Measurements from ENCODE around the gene ALDH3B2.
"Not testable (repeated sequence)": the region's sequence is repeated elsewhere in the genome, so short reads cannot be mapped to it uniquely, and the experiment has no call there.

ALDH3B2 gene

DNA sequence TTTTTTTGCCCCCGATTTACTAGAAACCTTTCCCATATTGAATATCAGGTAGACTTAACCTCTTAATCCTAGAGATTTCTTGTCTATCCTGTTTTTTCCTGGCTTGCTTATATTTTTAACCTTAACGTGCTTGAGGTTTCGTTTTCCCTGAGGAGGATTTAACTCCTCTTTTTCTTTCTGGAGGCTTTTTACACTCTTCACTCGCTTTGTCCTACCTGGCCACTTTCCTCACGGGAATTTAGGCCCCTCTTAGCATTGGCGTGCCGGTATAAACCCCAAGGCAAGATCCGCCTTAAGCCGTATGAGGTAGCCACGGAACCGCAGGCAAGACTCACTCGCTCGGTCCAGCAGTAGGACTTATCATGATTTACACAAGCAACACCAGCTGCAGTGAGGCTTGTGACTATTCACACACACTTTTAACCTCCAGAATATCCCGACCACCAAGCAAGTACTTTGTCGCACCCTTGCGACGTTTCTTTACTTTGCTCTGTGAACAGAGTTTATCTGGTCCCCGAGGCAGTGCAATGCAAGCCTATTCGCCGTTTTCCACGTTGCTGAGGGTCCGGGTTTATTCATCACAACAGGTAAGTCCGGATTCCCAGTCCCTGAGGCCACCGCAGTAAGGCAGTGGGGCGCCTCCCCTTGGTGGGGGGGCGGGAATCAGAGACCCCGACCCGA is 20.6 kb upstream of the ALDH3B2 start:
- no peak for TF ChIP-seq ZFX (IDR thresholded peaks at IDR 0.05)
- TF ChIP-seq, protein P1, sequence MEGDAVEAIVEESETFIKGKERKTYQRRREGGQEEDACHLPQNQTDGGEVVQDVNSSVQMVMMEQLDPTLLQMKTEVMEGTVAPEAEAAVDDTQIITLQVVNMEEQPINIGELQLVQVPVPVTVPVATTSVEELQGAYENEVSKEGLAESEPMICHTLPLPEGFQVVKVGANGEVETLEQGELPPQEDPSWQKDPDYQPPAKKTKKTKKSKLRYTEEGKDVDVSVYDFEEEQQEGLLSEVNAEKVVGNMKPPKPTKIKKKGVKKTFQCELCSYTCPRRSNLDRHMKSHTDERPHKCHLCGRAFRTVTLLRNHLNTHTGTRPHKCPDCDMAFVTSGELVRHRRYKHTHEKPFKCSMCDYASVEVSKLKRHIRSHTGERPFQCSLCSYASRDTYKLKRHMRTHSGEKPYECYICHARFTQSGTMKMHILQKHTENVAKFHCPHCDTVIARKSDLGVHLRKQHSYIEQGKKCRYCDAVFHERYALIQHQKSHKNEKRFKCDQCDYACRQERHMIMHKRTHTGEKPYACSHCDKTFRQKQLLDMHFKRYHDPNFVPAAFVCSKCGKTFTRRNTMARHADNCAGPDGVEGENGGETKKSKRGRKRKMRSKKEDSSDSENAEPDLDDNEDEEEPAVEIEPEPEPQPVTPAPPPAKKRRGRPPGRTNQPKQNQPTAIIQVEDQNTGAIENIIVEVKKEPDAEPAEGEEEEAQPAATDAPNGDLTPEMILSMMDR (conservative IDR thresholded peaks at IDR 0.05) = no peak
- no peak overlapping the region for H3K27ac ChIP-seq

DNA sequence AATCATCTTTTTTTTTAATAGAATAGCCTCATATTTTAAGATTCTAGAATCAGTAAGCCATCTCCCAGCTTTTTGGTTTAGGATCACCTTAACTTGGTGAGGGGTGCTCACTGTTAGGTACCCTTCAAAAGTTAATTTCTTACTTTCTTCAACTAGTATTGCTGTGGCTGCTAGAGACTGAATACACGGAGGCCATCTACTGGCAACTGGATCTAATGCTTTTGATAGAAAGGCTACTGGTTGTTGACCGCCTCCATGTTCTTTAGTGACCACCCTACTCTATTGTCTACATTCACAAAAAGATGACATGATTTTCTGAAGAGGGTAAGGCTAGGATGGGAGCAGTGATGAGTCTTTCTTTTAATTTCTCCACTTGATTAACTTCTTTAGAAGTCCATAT is 16.7 kb upstream of the ALDH3B2 start:
- TF ChIP-seq, protein P1 (conservative IDR thresholded peaks at IDR 0.05) = peak; percentile 52
- no peak for TF ChIP-seq ZFX (IDR thresholded peaks at IDR 0.05)
- H3K27ac ChIP-seq = no peak overlapping the region

DNA sequence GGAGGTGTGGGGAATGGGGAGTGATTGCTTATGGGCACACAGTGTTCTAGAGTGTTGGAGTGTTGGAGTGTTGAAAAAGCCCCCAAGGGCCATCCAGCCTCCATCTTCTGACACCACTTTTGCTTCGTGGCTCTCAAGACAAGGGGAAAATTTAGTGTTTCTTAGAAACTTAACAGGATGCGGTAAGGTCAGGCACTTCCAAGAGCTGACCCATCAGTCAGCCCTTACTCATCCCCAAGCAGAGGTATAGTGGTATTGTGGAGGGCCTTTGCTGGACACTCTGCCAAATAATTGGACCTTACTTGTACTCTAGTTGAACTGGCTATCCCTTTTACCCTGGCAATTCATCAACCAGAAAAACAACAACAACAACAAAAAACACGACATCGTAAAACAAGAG is 14.8 kb upstream of the ALDH3B2 start:
- TF ChIP-seq, protein P1 (conservative IDR thresholded peaks at IDR 0.05) = no peak
- no peak overlapping the region for H3K27ac ChIP-seq

DNA sequence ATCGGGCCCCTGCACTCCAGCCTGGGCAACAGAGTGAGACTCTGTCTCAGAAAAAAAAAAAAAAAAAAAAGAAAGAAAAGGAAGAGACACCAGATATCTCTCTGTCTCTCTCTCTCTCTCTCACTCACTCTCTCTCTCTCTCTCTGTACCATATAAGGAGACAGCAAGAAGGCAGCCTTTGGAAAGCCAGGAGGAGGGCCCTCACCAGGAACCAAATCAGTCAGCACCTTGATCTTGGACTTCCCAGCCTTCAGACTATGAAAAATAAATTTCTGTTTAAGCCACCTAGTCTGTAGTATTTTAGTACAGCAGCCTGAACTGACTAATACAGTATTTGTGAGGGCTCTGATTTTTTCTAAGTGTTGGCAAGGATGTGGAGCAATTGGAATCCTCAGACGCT is 13.6 kb upstream of the ALDH3B2 start:
- no peak overlapping the region for H3K27ac ChIP-seq

DNA sequence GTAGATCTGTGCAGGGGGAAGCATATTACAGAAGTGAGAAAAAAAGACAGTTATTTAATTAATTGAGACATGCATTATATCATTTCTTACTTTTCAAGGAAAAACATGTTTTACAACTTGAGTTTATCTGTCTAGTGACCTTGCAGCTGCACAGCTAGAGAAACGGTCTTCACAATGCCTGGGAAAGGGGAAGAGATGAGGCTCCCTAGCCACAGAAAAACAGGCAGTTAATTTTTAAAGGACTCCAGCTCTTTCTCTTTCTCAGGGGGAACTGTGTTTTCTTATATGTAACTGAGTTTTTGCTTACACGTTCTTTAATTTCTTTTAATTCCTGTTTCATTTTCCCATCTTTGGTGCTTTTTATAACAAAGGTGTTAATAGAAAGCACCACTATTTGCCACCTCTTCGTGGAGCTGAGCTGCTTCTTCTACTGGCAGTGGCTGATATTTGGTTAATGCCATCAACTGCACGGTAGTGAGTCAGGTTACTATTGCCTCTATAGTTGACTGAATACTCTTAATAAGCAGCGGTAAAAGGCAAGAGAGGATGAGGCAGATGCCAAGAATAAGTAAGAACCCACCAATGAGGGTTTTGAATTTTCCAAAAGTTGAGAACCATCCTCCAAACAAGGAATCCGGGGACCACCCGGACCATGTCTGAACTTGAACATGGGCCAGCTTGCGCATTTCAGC is 11.4 kb upstream of the ALDH3B2 start:
- H3K27ac ChIP-seq = not testable (repeated sequence)

More for the DNA sequence above, 13.6 kb upstream of the ALDH3B2 start:
- TF ChIP-seq ZFX (IDR thresholded peaks at IDR 0.05) = no peak
- TF ChIP-seq, protein P1 (conservative IDR thresholded peaks at IDR 0.05) = no peak

DNA sequence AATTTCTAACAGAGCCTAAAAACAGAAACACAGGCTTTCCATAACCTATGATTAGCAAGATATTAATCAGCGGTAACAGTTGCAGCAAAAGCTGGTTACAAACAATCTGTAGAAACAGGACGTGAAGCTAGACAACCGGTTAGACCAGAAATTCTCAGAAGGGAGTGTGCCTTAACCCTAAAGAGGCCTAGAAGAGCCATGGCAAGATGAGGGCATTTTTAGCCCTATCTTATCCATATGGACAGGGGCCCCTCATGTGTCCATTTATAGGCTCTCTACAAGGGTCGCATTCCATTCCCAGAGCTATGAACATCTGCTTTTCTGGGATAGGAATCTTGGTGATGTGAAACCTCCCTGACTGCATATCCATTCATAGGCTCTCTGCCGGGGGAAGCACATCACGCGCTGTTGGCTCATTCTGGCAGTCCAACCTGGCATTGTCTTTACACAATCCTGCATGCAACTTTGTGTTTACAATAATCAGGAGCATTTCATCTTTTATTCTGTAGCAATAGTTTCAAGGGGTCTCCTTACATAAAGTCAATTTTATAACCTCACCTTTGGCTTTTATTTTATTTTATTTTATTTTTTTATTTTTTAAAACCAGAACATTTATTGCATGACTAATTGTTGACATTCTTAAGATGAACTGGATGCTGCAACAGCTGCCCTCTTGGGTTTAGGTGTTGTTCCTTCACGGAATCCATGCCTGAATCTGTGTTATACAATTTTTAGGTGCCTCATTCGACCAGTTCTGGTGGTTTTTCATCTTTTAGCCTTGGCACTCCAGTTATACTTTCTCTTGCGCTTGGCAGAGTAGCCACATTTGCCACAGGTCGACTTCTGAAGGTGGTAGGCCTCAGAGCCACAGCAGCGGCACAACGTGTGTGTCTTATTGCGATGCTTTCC is 8.0 kb upstream of the ALDH3B2 start:
- H3K27ac ChIP-seq = peak overlapping the region; percentile 48

DNA sequence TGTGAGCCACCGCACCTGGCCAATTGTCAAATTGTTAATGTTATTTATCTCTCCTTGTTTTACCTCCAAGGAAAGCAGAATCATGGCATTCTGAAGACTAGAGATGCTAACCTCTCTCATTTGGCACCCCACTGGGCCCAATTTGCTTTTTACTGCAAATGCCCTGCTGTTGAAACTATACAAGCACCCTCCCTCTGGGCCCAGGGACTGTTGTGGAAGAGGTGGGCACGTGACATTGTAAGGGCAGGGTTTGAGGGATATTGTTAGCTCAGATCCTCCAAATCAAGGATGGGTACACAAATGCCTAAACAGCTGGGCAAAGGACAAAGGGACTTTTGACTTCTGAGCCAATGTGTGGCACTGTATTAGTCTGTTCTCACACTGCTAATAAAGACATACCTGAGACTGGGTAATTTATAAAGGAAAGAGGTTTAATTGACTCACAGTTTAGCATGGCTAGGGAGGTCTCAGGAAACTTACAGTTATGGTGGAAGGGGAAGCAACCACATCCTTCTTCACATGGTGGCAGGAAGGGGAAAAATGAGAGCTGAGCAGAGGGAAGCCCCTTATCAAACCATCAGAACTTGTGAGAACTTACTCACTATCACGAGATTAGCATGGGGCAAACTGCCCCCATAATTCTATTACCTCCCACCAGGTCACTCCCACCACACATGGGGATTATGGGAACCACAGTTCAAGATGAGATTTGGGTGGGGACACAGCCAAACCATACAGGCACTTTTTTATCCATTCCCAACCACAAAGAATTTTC is 6.5 kb upstream of the ALDH3B2 start:
- H3K27ac ChIP-seq = peak overlapping the region; percentile 48
- TF ChIP-seq, protein P1 (conservative IDR thresholded peaks at IDR 0.05) = no peak
- no peak for TF ChIP-seq ZFX (IDR thresholded peaks at IDR 0.05)

All from C4-2B (cell line).